ENCODE data around the gene WTIP. TPM values are rescaled to one million over a fixed set of nuclear protein-coding genes. Genes with fewer than 3 reads are reported as not detected.
A peak's percentile ranks its signal among the peaks of the same experiment; 100 is the strongest.

WTIP gene
- total and polyA plus RNA-seq, 2 of the 13 experiments (the other 11 are each of a cell fraction or from before 2014, with no cell fraction given): 15.0 to 18.1 TPM

DNA sequence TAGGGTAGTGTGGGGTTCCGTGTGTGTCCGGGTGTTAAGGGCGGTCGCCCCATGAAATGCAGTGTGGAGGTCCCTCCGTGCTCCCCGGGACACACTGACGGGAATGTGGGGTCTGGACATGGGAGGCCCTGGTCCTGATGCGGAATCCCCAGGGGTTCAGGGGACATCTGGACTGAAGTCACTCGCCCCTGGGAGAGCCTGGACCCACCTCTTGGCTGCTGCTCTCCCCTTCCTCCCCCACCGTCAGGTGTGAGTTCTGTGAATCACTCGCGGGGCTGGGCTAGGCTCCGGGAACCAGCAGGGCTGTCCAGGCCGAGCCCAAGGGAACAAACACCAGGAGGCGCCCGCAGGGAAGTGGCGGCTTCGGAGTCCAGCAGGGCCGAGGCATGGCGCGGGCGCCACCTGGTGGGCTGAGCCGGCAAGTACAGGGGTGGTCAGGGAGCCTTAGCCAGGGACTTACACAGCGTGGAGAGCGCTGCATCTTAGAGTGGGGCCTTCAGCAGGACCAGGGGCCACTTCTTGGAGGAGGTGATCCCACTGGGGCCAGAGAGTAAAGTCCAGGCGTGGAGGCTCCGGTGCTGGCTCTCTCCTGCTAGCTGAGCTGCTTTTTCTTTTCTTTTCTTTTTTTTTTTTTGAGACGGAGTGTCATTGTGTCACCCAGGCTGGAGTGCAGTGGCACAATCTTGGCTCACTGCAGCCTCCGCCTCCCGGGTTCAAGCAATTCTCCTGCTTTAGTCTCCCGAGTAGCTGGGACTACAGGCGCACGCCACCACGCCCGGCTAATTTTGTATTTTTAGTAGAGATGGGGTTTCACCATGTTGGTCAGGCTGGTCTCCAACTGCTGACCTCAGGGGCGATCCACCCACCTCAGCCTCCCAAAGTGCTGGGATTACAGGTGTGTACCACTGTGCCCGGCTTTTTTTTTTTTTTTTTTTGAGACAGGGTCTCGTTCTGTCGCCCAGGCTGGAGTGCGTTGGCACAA is 20.1 kb downstream of the WTIP start (continued):
- TF ChIP-seq, protein P1, sequence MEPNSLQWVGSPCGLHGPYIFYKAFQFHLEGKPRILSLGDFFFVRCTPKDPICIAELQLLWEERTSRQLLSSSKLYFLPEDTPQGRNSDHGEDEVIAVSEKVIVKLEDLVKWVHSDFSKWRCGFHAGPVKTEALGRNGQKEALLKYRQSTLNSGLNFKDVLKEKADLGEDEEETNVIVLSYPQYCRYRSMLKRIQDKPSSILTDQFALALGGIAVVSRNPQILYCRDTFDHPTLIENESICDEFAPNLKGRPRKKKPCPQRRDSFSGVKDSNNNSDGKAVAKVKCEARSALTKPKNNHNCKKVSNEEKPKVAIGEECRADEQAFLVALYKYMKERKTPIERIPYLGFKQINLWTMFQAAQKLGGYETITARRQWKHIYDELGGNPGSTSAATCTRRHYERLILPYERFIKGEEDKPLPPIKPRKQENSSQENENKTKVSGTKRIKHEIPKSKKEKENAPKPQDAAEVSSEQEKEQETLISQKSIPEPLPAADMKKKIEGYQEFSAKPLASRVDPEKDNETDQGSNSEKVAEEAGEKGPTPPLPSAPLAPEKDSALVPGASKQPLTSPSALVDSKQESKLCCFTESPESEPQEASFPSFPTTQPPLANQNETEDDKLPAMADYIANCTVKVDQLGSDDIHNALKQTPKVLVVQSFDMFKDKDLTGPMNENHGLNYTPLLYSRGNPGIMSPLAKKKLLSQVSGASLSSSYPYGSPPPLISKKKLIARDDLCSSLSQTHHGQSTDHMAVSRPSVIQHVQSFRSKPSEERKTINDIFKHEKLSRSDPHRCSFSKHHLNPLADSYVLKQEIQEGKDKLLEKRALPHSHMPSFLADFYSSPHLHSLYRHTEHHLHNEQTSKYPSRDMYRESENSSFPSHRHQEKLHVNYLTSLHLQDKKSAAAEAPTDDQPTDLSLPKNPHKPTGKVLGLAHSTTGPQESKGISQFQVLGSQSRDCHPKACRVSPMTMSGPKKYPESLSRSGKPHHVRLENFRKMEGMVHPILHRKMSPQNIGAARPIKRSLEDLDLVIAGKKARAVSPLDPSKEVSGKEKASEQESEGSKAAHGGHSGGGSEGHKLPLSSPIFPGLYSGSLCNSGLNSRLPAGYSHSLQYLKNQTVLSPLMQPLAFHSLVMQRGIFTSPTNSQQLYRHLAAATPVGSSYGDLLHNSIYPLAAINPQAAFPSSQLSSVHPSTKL (CRISPR knock-in tag; IDR thresholded peaks at IDR 0.05): peak; percentile 39; the same call in 1 of the 2 replicates
- TF ChIP-seq PCBP2 (optimal IDR thresholded peaks at IDR 0.05; ENCODE audit: low read depth, low read length, poor library complexity, severe bottlenecking) (no peak), BCL6 (CRISPR knock-in tag; IDR thresholded peaks at IDR 0.05) (0 out of 2 replicates have a peak, but pooled peaks have one; percentile 15), ZEB1 (IDR thresholded peaks at IDR 0.05; ENCODE audit: insufficient replicate concordance, low read depth) (no peak), PBX2 (CRISPR knock-in tag; IDR thresholded peaks at IDR 0.05) (no peak), TBP (CRISPR knock-in tag; IDR thresholded peaks at IDR 0.05) (no peak), SP1 (IDR thresholded peaks at IDR 0.05) (no peak), SP1 (CRISPR knock-in tag; IDR thresholded peaks at IDR 0.05) (no peak), HDAC6 (IDR thresholded peaks at IDR 0.05; ENCODE audit: low read depth, low read length) (no peak), MED1 (CRISPR knock-in tag; IDR thresholded peaks at IDR 0.05) (peak; percentile 56), MTA3 (CRISPR knock-in tag; IDR thresholded peaks at IDR 0.05) (no peak), ZNF777 (CRISPR knock-in tag; IDR thresholded peaks at IDR 0.05) (no peak), PLRG1 (conservative IDR thresholded peaks at IDR 0.05) (no peak), CBX2 (IDR thresholded peaks at IDR 0.05; ENCODE audit: low read depth, low read length) (no peak), CBX2 (CRISPR knock-in tag; IDR thresholded peaks at IDR 0.05; ENCODE audit: low read depth) (no peak), ZNF513 (CRISPR knock-in tag; conservative IDR thresholded peaks at IDR 0.05) (no peak), HNRNPLL (IDR thresholded peaks at IDR 0.05; ENCODE audit: low read depth, low read length, poor library complexity, severe bottlenecking) (peak; percentile 43), SALL2 (CRISPR knock-in tag; IDR thresholded peaks at IDR 0.05) (0 out of 2 replicates have a peak, but pooled peaks have one; percentile 35)
- TF ChIP-seq, protein P2, sequence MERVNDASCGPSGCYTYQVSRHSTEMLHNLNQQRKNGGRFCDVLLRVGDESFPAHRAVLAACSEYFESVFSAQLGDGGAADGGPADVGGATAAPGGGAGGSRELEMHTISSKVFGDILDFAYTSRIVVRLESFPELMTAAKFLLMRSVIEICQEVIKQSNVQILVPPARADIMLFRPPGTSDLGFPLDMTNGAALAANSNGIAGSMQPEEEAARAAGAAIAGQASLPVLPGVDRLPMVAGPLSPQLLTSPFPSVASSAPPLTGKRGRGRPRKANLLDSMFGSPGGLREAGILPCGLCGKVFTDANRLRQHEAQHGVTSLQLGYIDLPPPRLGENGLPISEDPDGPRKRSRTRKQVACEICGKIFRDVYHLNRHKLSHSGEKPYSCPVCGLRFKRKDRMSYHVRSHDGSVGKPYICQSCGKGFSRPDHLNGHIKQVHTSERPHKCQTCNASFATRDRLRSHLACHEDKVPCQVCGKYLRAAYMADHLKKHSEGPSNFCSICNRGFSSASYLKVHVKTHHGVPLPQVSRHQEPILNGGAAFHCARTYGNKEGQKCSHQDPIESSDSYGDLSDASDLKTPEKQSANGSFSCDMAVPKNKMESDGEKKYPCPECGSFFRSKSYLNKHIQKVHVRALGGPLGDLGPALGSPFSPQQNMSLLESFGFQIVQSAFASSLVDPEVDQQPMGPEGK (CRISPR knock-in tag; IDR thresholded peaks at IDR 0.05): no peak
